ENCODE data around the gene ZNF423. TPM values are rescaled to one million over a fixed set of nuclear protein-coding genes. Genes with fewer than 3 reads are reported as not detected.

ZNF423 gene
- total RNA-seq, 2 experiments from 2014 or later, result not detected

DNA sequence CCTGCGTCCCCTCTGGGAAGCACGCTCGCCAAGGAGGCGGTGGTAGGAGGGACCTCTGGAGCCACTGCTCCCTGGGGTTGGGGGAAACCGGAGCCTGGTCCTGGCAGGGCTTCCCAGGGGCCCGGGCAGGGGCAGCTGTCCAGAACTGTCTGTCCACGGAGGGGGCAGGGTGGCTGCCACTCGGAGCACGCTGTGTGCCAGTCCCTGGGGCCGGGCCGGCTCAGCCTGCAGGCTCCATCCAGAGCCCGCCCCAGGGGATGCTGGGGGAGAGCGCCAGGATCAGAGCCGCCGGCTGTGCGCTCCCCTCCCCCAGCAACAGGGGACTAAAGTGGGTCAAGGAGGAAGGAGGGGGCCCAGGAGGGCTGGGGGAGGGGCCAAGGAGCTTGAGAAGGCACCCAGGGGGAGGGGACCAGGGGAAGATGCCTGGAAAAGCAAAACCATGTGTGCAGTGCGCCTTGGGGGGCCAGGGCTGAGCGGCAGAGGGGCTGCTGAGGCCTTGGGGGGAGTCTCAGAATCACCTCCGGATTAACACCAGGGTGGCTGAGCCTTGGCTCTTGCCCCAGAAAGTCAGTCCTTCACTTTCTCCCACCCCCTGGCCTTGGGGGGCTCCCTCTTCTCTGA is 21.3 kb downstream of the ZNF423 start:
- no peaks in the 10 kb centered on the region for H3K4me1 Mint-ChIP-seq (ENCODE audit: low read depth)
- TF ChIP-seq, protein P1, sequence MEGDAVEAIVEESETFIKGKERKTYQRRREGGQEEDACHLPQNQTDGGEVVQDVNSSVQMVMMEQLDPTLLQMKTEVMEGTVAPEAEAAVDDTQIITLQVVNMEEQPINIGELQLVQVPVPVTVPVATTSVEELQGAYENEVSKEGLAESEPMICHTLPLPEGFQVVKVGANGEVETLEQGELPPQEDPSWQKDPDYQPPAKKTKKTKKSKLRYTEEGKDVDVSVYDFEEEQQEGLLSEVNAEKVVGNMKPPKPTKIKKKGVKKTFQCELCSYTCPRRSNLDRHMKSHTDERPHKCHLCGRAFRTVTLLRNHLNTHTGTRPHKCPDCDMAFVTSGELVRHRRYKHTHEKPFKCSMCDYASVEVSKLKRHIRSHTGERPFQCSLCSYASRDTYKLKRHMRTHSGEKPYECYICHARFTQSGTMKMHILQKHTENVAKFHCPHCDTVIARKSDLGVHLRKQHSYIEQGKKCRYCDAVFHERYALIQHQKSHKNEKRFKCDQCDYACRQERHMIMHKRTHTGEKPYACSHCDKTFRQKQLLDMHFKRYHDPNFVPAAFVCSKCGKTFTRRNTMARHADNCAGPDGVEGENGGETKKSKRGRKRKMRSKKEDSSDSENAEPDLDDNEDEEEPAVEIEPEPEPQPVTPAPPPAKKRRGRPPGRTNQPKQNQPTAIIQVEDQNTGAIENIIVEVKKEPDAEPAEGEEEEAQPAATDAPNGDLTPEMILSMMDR (IDR thresholded peaks at IDR 0.05), result no peak
- no peaks in the 10 kb centered on the region for H3K36me3 Mint-ChIP-seq (ENCODE audit: low read depth)
- DNase-seq, result no peak
- no peak overlapping the region for H3K27ac Mint-ChIP-seq
- no peak overlapping the region for H3K4me3 Mint-ChIP-seq
- intact Hi-C loops (cut with micrococcal nuclease), result no loop called here
- ATAC-seq, result no peak
- peaks cover 13% of the 10 kb centered on the region for H3K27me3 Mint-ChIP-seq
- POLR2A ChIA-PET, result no interaction called here
- CTCF ChIA-PET, result no interaction called here
- H3K9me3 Mint-ChIP-seq, result no peaks in the 10 kb centered on the region

DNA sequence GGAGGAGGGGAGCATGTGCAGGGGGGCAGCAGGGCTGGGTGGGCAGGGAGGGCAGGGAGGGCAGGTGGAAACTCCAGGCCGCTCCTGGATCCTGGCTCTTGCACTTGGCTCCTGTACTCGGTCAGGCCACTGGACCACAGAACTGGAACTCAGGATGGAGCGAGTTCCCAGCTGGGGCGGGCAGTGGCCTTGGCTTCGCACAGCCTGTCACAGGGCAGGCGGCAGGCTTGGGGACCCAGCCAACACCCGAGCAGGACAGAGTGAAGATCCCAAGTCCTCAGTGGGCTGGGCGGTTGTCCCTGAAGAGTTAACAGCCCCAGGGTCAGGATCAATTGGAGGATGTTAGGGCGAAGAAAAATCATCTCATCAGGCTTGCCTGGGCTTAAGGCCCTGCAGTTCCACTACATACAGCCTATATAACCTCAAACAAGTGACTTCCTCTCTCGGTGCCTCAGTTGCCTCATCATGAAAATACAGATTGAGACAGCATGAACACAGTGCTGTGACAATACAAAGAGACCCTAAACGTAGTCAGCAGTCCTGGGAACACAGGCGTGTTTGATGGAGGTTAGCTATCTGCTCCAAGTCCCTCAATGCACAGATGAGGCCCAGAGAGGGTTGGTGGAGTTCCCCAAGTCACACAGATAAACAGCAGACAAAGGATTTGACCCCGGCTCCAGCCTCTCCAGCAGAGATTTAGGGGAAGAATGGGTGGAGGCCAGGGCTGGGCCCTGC is 21.9 kb downstream of the ZNF423 start:
- no peak for ATAC-seq
- CTCF ChIA-PET, result no interaction called here

DNA sequence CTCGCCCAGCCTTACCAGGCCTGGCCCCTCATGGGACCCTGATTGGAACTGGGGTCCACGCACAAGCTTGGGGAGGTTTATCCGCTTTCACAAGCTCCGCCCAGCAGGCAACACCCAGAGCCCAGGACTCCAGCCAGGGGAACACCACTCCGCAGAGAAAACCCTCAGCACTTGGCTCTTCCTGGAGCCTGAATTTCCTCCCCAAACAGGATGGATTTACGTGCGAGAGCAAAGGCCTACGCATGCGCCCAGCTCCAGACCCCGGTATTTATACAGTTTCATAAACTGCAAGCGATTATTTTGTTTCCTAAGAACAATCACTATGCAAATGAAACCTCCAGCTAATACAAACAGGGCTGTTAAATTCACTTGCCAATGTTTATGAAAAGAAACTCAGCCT is 22.8 kb downstream of the ZNF423 start:
- no peak for ATAC-seq
- intact Hi-C loops (cut with micrococcal nuclease), result no loop called here
- ChIA-PET CTCF (no interaction called here), POLR2A (no interaction called here)
- DNase-seq, result no peak
- no peaks in the 10 kb centered on the region for H3K9me3 Mint-ChIP-seq
- H3K27ac Mint-ChIP-seq, result no peak overlapping the region
- no peaks in the 10 kb centered on the region for H3K36me3 Mint-ChIP-seq (ENCODE audit: low read depth)
- TF ChIP-seq, protein P1 (IDR thresholded peaks at IDR 0.05), result no peak
- no peaks in the 10 kb centered on the region for H3K4me1 Mint-ChIP-seq (ENCODE audit: low read depth)
- no peak overlapping the region for H3K4me3 Mint-ChIP-seq
- peaks cover 11% of the 10 kb centered on the region for H3K27me3 Mint-ChIP-seq

More for the DNA sequence above, 21.9 kb downstream of the ZNF423 start:
- no peak overlapping the region for H3K4me3 Mint-ChIP-seq
- no peak overlapping the region for H3K27ac Mint-ChIP-seq
- DNase-seq, result no peak
- TF ChIP-seq, protein P1 (IDR thresholded peaks at IDR 0.05), result no peak
- H3K4me1 Mint-ChIP-seq (ENCODE audit: low read depth), result no peaks in the 10 kb centered on the region
- intact Hi-C loops (cut with micrococcal nuclease), result no loop called here
- POLR2A ChIA-PET, result no interaction called here
- no peaks in the 10 kb centered on the region for H3K36me3 Mint-ChIP-seq (ENCODE audit: low read depth)
- H3K9me3 Mint-ChIP-seq, result no peaks in the 10 kb centered on the region
- peaks cover 13% of the 10 kb centered on the region for H3K27me3 Mint-ChIP-seq

DNA sequence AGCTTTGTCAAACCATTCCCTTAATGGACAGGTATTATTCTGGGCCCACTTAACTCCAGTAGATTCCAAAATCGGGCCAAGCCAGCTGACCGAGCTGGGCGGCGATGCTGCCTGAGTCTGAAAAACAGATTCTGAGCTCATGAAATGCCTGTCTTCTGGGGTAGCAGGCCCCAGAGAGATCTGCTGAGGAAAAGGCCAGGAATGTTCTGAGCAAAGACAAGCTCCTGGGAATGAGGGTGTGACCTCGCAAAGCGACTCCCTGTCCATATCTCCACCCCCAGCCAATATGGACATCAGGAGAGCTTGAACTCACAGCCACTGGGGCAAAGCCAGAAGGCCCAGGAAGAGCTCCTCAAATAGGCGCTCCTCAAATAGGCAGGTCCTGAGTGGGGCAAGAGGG is 23.7 kb downstream of the ZNF423 start:
- Mint-ChIP-seq H3K4me1 (ENCODE audit: low read depth) (no peaks in the 10 kb centered on the region), H3K4me3 (no peak overlapping the region), H3K9me3 (no peaks in the 10 kb centered on the region), H3K27ac (no peak overlapping the region), H3K36me3 (ENCODE audit: low read depth) (no peaks in the 10 kb centered on the region), H3K27me3 (peaks cover 3% of the 10 kb centered on the region)
- ATAC-seq, result no peak
- TF ChIP-seq, protein P1 (IDR thresholded peaks at IDR 0.05), result no peak
- intact Hi-C loops (cut with micrococcal nuclease), result no loop called here
- no peak for DNase-seq
- POLR2A ChIA-PET, result no interaction called here
- CTCF ChIA-PET, result interaction anchor here (0.8 kb wide), 1 partner anchor 483 kb away, joined by 3 read pairs; no protein-coding TSS in a partner anchor

DNA sequence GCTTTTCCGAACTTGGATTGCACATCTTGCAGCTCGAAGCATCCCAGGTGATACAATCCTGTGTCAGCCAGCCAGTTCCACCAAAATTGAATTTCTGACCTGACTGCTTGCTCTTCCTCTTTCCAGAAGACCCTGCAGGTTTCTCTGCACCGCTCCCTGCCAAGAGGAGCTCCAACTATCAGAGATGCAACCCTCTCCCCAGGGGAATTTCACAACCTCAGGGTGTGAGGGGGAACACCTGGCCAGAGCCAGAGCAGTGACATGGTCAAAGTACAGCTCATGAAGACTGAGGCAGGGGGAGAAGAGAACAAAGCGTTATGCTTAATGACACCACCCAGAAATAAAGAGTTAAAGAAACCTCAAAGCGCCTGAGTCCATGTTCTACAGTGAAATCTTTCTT is 25.0 kb downstream of the ZNF423 start:
- TF ChIP-seq, protein P1 (IDR thresholded peaks at IDR 0.05), result no peak
- CTCF ChIA-PET, result no interaction called here
- H3K4me1 Mint-ChIP-seq (ENCODE audit: low read depth), result no peaks in the 10 kb centered on the region
- no peak for DNase-seq
- intact Hi-C loops (cut with micrococcal nuclease), result no loop called here
- POLR2A ChIA-PET, result no interaction called here
- no peak for ATAC-seq
- H3K36me3 Mint-ChIP-seq (ENCODE audit: low read depth), result no peaks in the 10 kb centered on the region
- H3K4me3 Mint-ChIP-seq, result no peak overlapping the region
- no peaks in the 10 kb centered on the region for H3K27me3 Mint-ChIP-seq
- H3K9me3 Mint-ChIP-seq, result no peaks in the 10 kb centered on the region
- no peak overlapping the region for H3K27ac Mint-ChIP-seq

Data from activated CD8-positive, alpha-beta T cell treated with anti-CD3 and anti-CD28 coated beads for 36 hours (primary cell).